Naive thymus-derived CD4-positive, alpha-beta T cell (primary cell): ENCODE measurements around the gene SORL1. TPM values are rescaled to one million over a fixed set of nuclear protein-coding genes. Genes with fewer than 3 reads are reported as not detected.
A peak's percentile ranks its signal among the peaks of the same experiment; 100 is the strongest.
"Not testable (repeated sequence)": the region's sequence is repeated elsewhere in the genome, so short reads cannot be mapped to it uniquely, and the experiment has no call there.

Source experiments
- ATAC-seq: fragments of 150-1000 bp; cut with Tn5 transposase; 2 replicates; pipeline ENCODE4 v1.10.0; 2021; ENCODE audit warnings: mild to moderate bottlenecking, moderate library complexity
- CTCF ChIA-PET: fragments of 350-600 bp; sonication (Branson Sonifier 250); formaldehyde crosslinking; loops from one replicate; lab custom pipeline; 2021; ENCODE audit warnings: antibody characterized with exemption; lab: Charles Lee
- POLR2A ChIA-PET: fragments of 350-600 bp; sonication (Branson Sonifier 250); formaldehyde crosslinking; loops from one replicate; lab custom pipeline; 2021; ENCODE audit warnings: antibody characterized with exemption, inconsistent platforms; lab: Charles Lee
- DNase-seq, 9 donors: peaks; one replicate each; pipeline versions ENCODE4 v3.0.0 to v3.0.0-alpha.2; 2020 to 2022; ENCODE audit warnings: mixed read lengths in 1 of 9
- H3K27ac ChIP-seq: one replicate; pipeline ENCODE4 v1.7.0; 2013; ENCODE audit warnings: mild to moderate bottlenecking, low read depth, low read length, moderate library complexity
- H3K27me3 ChIP-seq, 2 donors: one replicate each; pipeline ENCODE4 v1.7.0; 2013; ENCODE audit warnings: low read length in 2 of 2, mild to moderate bottlenecking in 2 of 2, moderate library complexity in 2 of 2; ENCODE audit not compliant: control insufficient read depth in 2 of 2, insufficient read depth in 2 of 2
- H3K36me3 ChIP-seq, 3 experiments: 1 replicate in 2 of 3; 2 replicates in 1 of 3; pipeline ENCODE4 v1.7.0; 2013; ENCODE audit warnings: low read length in 3 of 3, mild to moderate bottlenecking in 3 of 3, moderate library complexity in 1 of 3; ENCODE audit not compliant: insufficient read depth in 3 of 3, control insufficient read depth in 2 of 3
- H3K4me1 ChIP-seq, 2 donors: one replicate each; pipeline ENCODE4 v1.7.0; 2013; ENCODE audit warnings: low read length in 2 of 2, mild to moderate bottlenecking in 2 of 2, moderate library complexity in 1 of 2; ENCODE audit not compliant: control insufficient read depth in 2 of 2, insufficient read depth in 2 of 2
- H3K4me3 ChIP-seq: 2 replicates; pipeline ENCODE4 v1.7.0; 2013; ENCODE audit warnings: mild to moderate bottlenecking, low read length
- H3K9me3 ChIP-seq, 3 experiments: 1 replicate in 2 of 3; 2 replicates in 1 of 3; pipeline ENCODE4 v1.7.0; 2013; ENCODE audit warnings: low read length in 3 of 3; ENCODE audit not compliant: control insufficient read depth in 2 of 3
- H3K27ac Mint-ChIP-seq, 9 donors: one replicate each; pipeline ENCODE4 v1.8.0; 2020 to 2022; ENCODE audit warnings: mixed read lengths in 9 of 9, mild to moderate bottlenecking in 8 of 9, moderate library complexity in 5 of 9, inconsistent platforms in 2 of 9
- H3K27me3 Mint-ChIP-seq, 5 donors: one replicate each; pipeline ENCODE4 v1.8.0; 2021 to 2022; ENCODE audit warnings: mixed read lengths in 5 of 5, mild to moderate bottlenecking in 1 of 5
- H3K36me3 Mint-ChIP-seq, 5 donors: one replicate each; pipeline ENCODE4 v1.8.0; 2020 to 2022; ENCODE audit warnings: mixed read lengths in 5 of 5, mild to moderate bottlenecking in 3 of 5, inconsistent platforms in 1 of 5
- H3K4me1 Mint-ChIP-seq, 7 donors: one replicate each; pipeline ENCODE4 v1.8.0; 2020 to 2022; ENCODE audit warnings: mixed read lengths in 7 of 7, mild to moderate bottlenecking in 3 of 7, inconsistent platforms in 1 of 7
- H3K4me3 Mint-ChIP-seq, 10 donors: one replicate each; pipeline ENCODE4 v1.8.0; 2020 to 2022; ENCODE audit warnings: mild to moderate bottlenecking in 10 of 10, mixed read lengths in 10 of 10, moderate library complexity in 6 of 10, inconsistent platforms in 2 of 10
- H3K9me3 Mint-ChIP-seq, 11 donors: one replicate each; pipeline ENCODE4 v1.8.0; 2020 to 2022; ENCODE audit warnings: mixed read lengths in 11 of 11, mild to moderate bottlenecking in 4 of 11, inconsistent platforms in 1 of 11, moderate library complexity in 1 of 11
- intact Hi-C, 2 donors: fragments of 100-400 bp; cut with micrococcal nuclease; formaldehyde crosslinking; loops; one replicate each; pipeline ENCODE4 v1.15.1; 2023
- polyA plus RNA-seq, 2 donors: library from polyadenylated mRNA; unstranded; fragments of 300-500 nt; fragmentation: Illumina TruSeq; gene quantifications; one replicate each; pipeline ENCODE4 v1.2.3, GENCODE V29; 2021
- total RNA-seq, 6 experiments: library from RNA in 5 of 6; stranded (reverse) in 5 of 6; gene quantifications; 1 replicate in 5 of 6; 2 replicates in 1 of 6; pipeline ENCODE4 v1.2.3 and lab custom pipeline; 2021 to 2026

Gene SORL1
- total and polyA plus RNA-seq, 7 experiments from 2014 or later: 165 to 555 (median 321) TPM

- H3K36me3 ChIP-seq: peaks cover 0 to 23% (median 13%) of the 10 kb centered on the region in 3 experiments
- Mint-ChIP-seq H3K27me3 (no peaks in the 10 kb centered on the region), H3K9me3 (no peaks in the 10 kb centered on the region), H3K4me3 (no peak overlapping the region), H3K36me3 (peaks cover 0 to 20% (median 12%) of the 10 kb centered on the region in 5 donors), H3K27ac (peak overlapping the region in 2 of 9 donors; percentile 28 to 41), H3K4me1 (peaks cover 0 to 4% (median 0%) of the 10 kb centered on the region in 7 donors)
- no peaks in the 10 kb centered on the region for H3K9me3 ChIP-seq
- CTCF ChIA-PET: no interaction called here
- DNase-seq (no peak), ATAC-seq (no peak)
- no peaks in the 10 kb centered on the region for H3K27me3 ChIP-seq
- POLR2A ChIA-PET: no interaction called here
- no peak overlapping the region for H3K4me3 ChIP-seq
- no peak overlapping the region for H3K27ac ChIP-seq
- no peaks in the 10 kb centered on the region for H3K4me1 ChIP-seq
- intact Hi-C loops: no loop called here
Measured at GRCh38 chr11:121636081-121636799, 184.1 kb downstream of the SORL1 start.

GRCh38 chr11:121636800-121637176, 184.7 kb downstream of the SORL1 start:
- DNase-seq (no peak), ATAC-seq (no peak)
- Histone ChIP-seq H3K27me3 (no peaks in the 10 kb centered on the region), H3K4me3 (no peak overlapping the region), H3K27ac (no peak overlapping the region), H3K9me3 (no peaks in the 10 kb centered on the region), H3K4me1 (no peaks in the 10 kb centered on the region), H3K36me3 (peaks cover 0 to 17% (median 9%) of the 10 kb centered on the region in 3 experiments)
- Mint-ChIP-seq H3K27me3 (no peaks in the 10 kb centered on the region), H3K36me3 (peaks cover 0 to 17% (median 12%) of the 10 kb centered on the region in 5 donors), H3K4me3 (no peak overlapping the region), H3K9me3 (no peaks in the 10 kb centered on the region), H3K4me1 (peaks cover 0 to 4% (median 0%) of the 10 kb centered on the region in 7 donors), H3K27ac (no peak overlapping the region)
- ChIA-PET POLR2A (no interaction called here), CTCF (no interaction called here)
- intact Hi-C loops: no loop called here

- H3K4me3 Mint-ChIP-seq, H3K4me1 Mint-ChIP-seq, H3K27me3 Mint-ChIP-seq, H3K27me3 ChIP-seq, ATAC-seq, DNase-seq, H3K36me3 ChIP-seq, intact Hi-C loops, H3K4me3 ChIP-seq, H3K27ac ChIP-seq, POLR2A ChIA-PET, CTCF ChIA-PET, H3K9me3 Mint-ChIP-seq, H3K9me3 ChIP-seq, H3K4me1 ChIP-seq: not testable (repeated sequence)
- Mint-ChIP-seq H3K36me3 (peaks cover 0 to 14% (median 5%) of the 10 kb centered on the region in 5 donors), H3K27ac (peak overlapping the region in 2 of 9 donors; percentile 53 to 62)
Measured at GRCh38 chr11:121637587-121637986, 185.5 kb downstream of the SORL1 start.

GRCh38 chr11:121643479-121644186, 191.5 kb downstream of the SORL1 start:
- no peak for DNase-seq
- intact Hi-C loops: no loop called here
- Histone ChIP-seq H3K36me3 (no peaks in the 10 kb centered on the region), H3K27ac (no peak overlapping the region), H3K4me3 (no peak overlapping the region), H3K27me3 (no peaks in the 10 kb centered on the region), H3K4me1 (no peaks in the 10 kb centered on the region), H3K9me3 (no peaks in the 10 kb centered on the region)
- Mint-ChIP-seq H3K36me3 (peaks cover 0 to 4% (median 0%) of the 10 kb centered on the region in 5 donors), H3K27me3 (no peaks in the 10 kb centered on the region), H3K4me3 (no peak overlapping the region), H3K9me3 (peaks cover 0 to 2% (median 0%) of the 10 kb centered on the region in 11 donors), H3K27ac (no peak overlapping the region), H3K4me1 (peaks cover 0 to 12% (median 0%) of the 10 kb centered on the region in 7 donors)
- CTCF ChIA-PET: interaction anchor here (2.6 kb wide), 1 partner anchor 12 kb away, joined by 12 read pairs; no protein-coding TSS in a partner anchor
- ATAC-seq: no peak
- POLR2A ChIA-PET: no interaction called here

GRCh38 chr11:121644187-121644512, 192.0 kb downstream of the SORL1 start:
- POLR2A ChIA-PET: no interaction called here
- H3K4me1 Mint-ChIP-seq: peaks cover 0 to 12% (median 0%) of the 10 kb centered on the region in 7 donors

GRCh38 chr11:121645001-121645400, 192.9 kb downstream of the SORL1 start:
- CTCF ChIA-PET: interaction anchor here (2.6 kb wide), 1 partner anchor 11 kb away, joined by 12 read pairs; no protein-coding TSS in a partner anchor
- peaks cover under 1 to 4% of the 10 kb centered on the region in 2 donors for H3K4me1 ChIP-seq
- Mint-ChIP-seq H3K4me3 (no peak overlapping the region), H3K27ac (peak overlapping the region in 1 of 9 donors; percentile 0), H3K27me3 (no peaks in the 10 kb centered on the region), H3K9me3 (peaks cover 0 to 2% (median 0%) of the 10 kb centered on the region in 11 donors), H3K4me1 (peaks cover 3 to 17% (median 7%) of the 10 kb centered on the region in 7 donors), H3K36me3 (peaks cover 0 to 5% (median 0%) of the 10 kb centered on the region in 5 donors)
- H3K4me3 ChIP-seq: no peak overlapping the region
- intact Hi-C loops: no loop called here
- H3K27ac ChIP-seq: no peak overlapping the region
- H3K27me3 ChIP-seq: no peaks in the 10 kb centered on the region
- DNase-seq (no peak), ATAC-seq (no peak)
- POLR2A ChIA-PET: no interaction called here
- H3K36me3 ChIP-seq: no peaks in the 10 kb centered on the region
- H3K9me3 ChIP-seq: no peaks in the 10 kb centered on the region

More at GRCh38 chr11:121644187-121644512, 192.0 kb downstream of the SORL1 start:
- Histone ChIP-seq H3K4me3 (no peak overlapping the region), H3K27ac (no peak overlapping the region), H3K4me1 (no peaks in the 10 kb centered on the region), H3K27me3 (no peaks in the 10 kb centered on the region), H3K36me3 (no peaks in the 10 kb centered on the region), H3K9me3 (no peaks in the 10 kb centered on the region)
- CTCF ChIA-PET: interaction anchor here (2.6 kb wide), 1 partner anchor 12 kb away, joined by 12 read pairs; no protein-coding TSS in a partner anchor
- Mint-ChIP-seq H3K27me3 (no peaks in the 10 kb centered on the region), H3K9me3 (peaks cover 0 to 2% (median 0%) of the 10 kb centered on the region in 11 donors), H3K36me3 (peaks cover 0 to 5% (median 0%) of the 10 kb centered on the region in 5 donors), H3K4me3 (no peak overlapping the region), H3K27ac (no peak overlapping the region)
- intact Hi-C loops: no loop called here
- ATAC-seq (no peak), DNase-seq (no peak)
